HEK293T (cell line): Measurements from ENCODE around the gene FBXO31.

ENCODE experiments used
- CTCF ChIA-PET: fragments of 350-600 bp; formaldehyde crosslinking; extraction: SDS; loops from one replicate; lab custom pipeline; 2021; ENCODE audit warnings: antibody characterized with exemption, inconsistent platforms; lab: Yijun Ruan, JAX
- POLR2A ChIA-PET: fragments of 350-600 bp; formaldehyde crosslinking; extraction: SDS; loops from one replicate; lab custom pipeline; 2020; ENCODE audit warnings: antibody characterized with exemption, inconsistent platforms; lab: Yijun Ruan, JAX
- DNase-seq: peaks from one replicate; pipeline ENCODE4 v3.0.0; 2012; ENCODE audit warnings: mixed read lengths; ENCODE audit errors: extremely low spot score
- ARNT ChIP-seq: fragments of 450-650 bp; IDR thresholded peaks from 2 replicates; pipeline ENCODE4 v1.6.1; 2017; ENCODE audit warnings: mild to moderate bottlenecking
- BHLHE40 ChIP-seq: fragments of 450-650 bp; IDR thresholded peaks from 2 replicates; pipeline ENCODE4 v1.6.1; 2016; ENCODE audit warnings: mild to moderate bottlenecking, moderate library complexity, borderline replicate concordance
- CTBP1 ChIP-seq: fragments of 450-650 bp; IDR thresholded peaks from 2 replicates; pipeline ENCODE4 v1.6.1; 2016; ENCODE audit warnings: borderline replicate concordance
- ELF4 ChIP-seq: fragments of 450-650 bp; IDR thresholded peaks from 2 replicates; pipeline ENCODE4 v1.6.1; 2017; ENCODE audit warnings: antibody characterized with exemption
- FOXA1 ChIP-seq: fragments of 450-650 bp; IDR thresholded peaks from 2 replicates; pipeline ENCODE4 v1.6.1; 2016; ENCODE audit warnings: mild to moderate bottlenecking
- FOXK2 ChIP-seq: fragments of 450-650 bp; IDR thresholded peaks from 2 replicates; pipeline ENCODE4 v1.6.1; 2016; ENCODE audit warnings: mild to moderate bottlenecking
- FOXM1 ChIP-seq: fragments of 450-650 bp; IDR thresholded peaks from 2 replicates; pipeline ENCODE4 v1.6.1; 2017; ENCODE audit warnings: mild to moderate bottlenecking, borderline replicate concordance
- HDGF ChIP-seq: fragments of 450-650 bp; IDR thresholded peaks from 2 replicates; pipeline ENCODE4 v1.6.1; 2017; ENCODE audit warnings: antibody characterized with exemption, borderline replicate concordance
- L3MBTL2 ChIP-seq: fragments of 450-650 bp; conservative IDR thresholded peaks from 2 replicates; pipeline ENCODE4 v1.6.1; 2016; ENCODE audit warnings: mild to moderate bottlenecking
- LEF1 ChIP-seq: fragments of 450-650 bp; IDR thresholded peaks from 2 replicates; pipeline ENCODE4 v1.6.1; 2017; ENCODE audit warnings: mild to moderate bottlenecking, borderline replicate concordance
- NFRKB ChIP-seq: fragments of 450-650 bp; IDR thresholded peaks from 2 replicates; pipeline ENCODE4 v1.6.1; 2016; ENCODE audit warnings: mild to moderate bottlenecking, moderate library complexity
- SP1 ChIP-seq: fragments of 450-650 bp; IDR thresholded peaks from 2 replicates; pipeline ENCODE4 v1.6.1; 2017
- SUZ12 ChIP-seq: fragments of 450-650 bp; IDR thresholded peaks from 2 replicates; pipeline ENCODE4 v1.6.1; 2016; ENCODE audit warnings: mild to moderate bottlenecking
- TARDBP ChIP-seq: fragments of 450-650 bp; IDR thresholded peaks from 2 replicates; pipeline ENCODE4 v1.6.1; 2016
- ZNF384 ChIP-seq: fragments of 450-650 bp; IDR thresholded peaks from 2 replicates; pipeline ENCODE4 v1.6.1; 2016
- TF ChIP-seq, protein P1 (sequence below): fragments of 450-650 bp; IDR thresholded peaks from 2 replicates; pipeline ENCODE4 v1.6.1; 2016

Gene FBXO31

DNA sequence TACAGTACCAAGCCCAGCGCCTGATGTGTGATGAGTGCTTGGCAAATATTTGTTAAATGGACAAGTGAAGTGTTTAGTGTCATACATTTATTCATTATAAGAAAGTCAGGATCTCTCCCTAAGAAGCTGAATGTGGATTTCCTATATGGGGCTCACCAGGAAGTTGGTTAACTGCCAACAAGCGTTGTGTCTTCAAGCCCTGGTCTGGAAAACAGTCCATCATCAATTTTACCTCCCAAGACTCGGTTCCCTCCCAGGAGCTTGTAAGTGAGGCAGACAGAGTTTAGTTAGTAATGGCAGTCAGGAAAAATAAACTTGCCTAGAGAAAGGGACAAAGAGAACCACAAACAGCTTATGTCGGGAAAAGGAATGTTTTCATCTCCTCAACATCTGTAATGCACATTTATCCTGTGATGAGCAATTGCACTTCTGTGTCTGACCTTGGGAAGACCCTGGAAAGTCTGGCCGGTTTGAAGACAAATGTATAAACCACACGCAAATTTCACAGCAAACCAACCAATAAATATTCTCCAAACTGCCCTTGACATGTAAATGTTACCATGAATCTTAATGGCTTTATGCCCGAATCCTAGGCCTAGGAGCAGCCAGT is 94.7 kb downstream of the FBXO31 start:
- no peak for DNase-seq
- ChIA-PET CTCF (no interaction called here), POLR2A (no interaction called here)
- TF ChIP-seq CTBP1, result no peak
- no peak for TF ChIP-seq L3MBTL2
- no peak for TF ChIP-seq SP1
- no peak for TF ChIP-seq TARDBP
- no peak for TF ChIP-seq NFRKB
- no peak for TF ChIP-seq ELF4
- TF ChIP-seq FOXA1, result no peak
- TF ChIP-seq FOXM1, result no peak
- TF ChIP-seq ZNF384, result no peak
- no peak for TF ChIP-seq HDGF
- TF ChIP-seq FOXK2, result no peak
- no peak for TF ChIP-seq LEF1
- no peak for TF ChIP-seq SUZ12
- no peak for TF ChIP-seq ARNT
- TF ChIP-seq BHLHE40, result no peak
- TF ChIP-seq, protein P1, sequence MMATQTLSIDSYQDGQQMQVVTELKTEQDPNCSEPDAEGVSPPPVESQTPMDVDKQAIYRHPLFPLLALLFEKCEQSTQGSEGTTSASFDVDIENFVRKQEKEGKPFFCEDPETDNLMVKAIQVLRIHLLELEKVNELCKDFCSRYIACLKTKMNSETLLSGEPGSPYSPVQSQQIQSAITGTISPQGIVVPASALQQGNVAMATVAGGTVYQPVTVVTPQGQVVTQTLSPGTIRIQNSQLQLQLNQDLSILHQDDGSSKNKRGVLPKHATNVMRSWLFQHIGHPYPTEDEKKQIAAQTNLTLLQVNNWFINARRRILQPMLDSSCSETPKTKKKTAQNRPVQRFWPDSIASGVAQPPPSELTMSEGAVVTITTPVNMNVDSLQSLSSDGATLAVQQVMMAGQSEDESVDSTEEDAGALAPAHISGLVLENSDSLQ, result no peak

DNA sequence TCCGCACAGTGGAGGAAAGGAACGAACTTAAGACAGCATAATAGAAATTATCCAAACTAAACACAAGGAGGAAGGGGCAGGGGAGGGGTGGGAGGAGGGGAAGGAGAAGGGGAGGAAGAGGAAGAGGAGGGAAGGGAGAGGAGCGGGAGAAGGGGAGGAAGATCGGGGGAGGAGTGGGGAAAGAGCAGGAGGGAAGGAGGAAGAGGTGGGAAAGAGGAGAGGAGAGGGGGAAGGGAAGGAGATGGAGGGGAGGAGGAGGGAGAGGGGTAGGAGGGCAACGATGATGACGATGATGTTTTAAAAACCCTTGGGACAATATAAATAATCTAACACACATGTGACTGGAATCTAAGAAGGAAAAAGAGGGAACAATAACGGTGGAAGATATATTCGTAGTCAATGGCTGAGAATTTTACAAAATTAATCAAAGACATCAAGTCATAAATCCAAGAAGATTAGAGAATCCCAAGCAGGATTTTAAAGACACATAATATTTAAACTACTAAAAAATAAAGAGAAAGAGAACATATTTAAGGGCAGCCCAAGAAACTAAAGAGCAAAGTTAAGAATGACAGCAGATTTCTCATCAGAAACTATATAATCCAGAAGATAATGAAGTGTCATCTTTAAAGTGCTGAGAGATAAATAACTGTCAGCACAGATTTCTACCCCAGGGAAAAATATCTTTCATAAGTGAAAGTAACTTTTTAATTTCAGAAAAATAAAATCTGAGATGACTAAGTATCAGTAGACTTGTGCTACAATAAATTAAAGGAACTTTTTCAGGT is 96.5 kb downstream of the FBXO31 start:
- ChIA-PET POLR2A (no interaction called here), CTCF (no interaction called here)
- no peak for DNase-seq
- TF ChIP-seq LEF1 (no peak), CTBP1 (no peak), ARNT (no peak), BHLHE40 (no peak), FOXK2 (no peak), TARDBP (no peak)
- TF ChIP-seq, protein P1, result no peak

DNA sequence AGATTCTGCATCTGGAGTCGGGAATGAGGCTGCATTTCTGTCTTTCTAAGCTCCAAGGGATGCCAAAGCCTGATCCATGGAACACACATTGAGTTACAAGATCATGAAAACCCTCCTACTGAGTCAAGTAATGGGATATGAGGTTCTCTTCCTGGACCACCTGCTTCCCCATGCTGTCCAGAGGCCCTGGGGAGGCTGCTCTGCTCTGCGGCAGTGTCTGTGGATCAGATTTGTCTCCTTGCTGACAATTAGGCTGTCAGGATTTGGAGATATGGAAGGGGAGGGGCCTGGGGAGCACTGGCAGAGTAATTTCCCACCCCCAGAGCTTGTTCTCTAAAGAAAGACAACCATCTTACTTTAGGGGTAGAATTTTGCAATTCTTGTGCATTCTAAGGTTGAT is 99.4 kb downstream of the FBXO31 start:
- CTCF ChIA-PET, result no interaction called here
- POLR2A ChIA-PET, result no interaction called here
- no peak for DNase-seq
- no peak for TF ChIP-seq CTBP1
- TF ChIP-seq HDGF, result no peak
- TF ChIP-seq L3MBTL2, result no peak
- TF ChIP-seq LEF1, result no peak
- no peak for TF ChIP-seq FOXM1
- no peak for TF ChIP-seq FOXK2
- no peak for TF ChIP-seq SP1
- TF ChIP-seq TARDBP, result no peak
- TF ChIP-seq FOXA1, result no peak
- TF ChIP-seq ARNT, result no peak
- no peak for TF ChIP-seq ELF4

DNA sequence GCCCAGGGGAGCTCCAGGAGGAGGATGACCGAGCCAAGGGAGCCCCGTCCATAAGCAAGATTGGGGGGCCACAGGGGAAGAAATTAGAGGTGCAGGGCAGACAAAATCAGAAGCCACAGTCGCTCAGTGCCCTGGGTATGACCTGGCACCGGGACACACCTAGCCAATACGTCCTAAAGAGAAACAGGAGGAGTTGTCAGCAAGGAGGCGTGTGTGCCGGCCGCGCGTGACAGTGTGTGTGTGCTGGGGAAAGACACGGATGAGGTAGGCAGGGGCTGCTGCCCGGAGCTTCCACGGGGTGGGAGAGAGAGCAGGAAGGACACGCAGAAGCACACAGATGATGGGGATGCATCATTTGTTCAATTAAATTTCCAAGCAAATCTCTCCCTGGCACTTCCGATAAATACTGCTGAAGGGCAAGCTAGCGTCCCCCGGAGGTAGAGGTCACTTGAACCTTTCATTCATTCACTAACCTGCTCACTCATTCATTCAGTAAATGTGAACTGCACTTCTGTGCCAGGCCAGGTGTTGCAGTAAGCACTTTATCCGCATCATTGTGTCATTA is 104.4 kb downstream of the FBXO31 start:
- TF ChIP-seq CTBP1 (no peak), ELF4 (no peak), FOXK2 (no peak), LEF1 (no peak), ARNT (no peak), SUZ12 (no peak), BHLHE40 (no peak), TARDBP (no peak), HDGF (no peak), FOXM1 (no peak), NFRKB (no peak), L3MBTL2 (no peak), SP1 (no peak)
- TF ChIP-seq, protein P1, result no peak
- ChIA-PET POLR2A (no interaction called here), CTCF (interaction anchor here (0.8 to 1.4 kb wide), 7 partner anchors 11 to 724 kb away, joined by 3 to 7 read pairs (median 3); partner anchors contain the start of gene MTHFSD)
- no peak for DNase-seq

GRCh38 chr16:87278191-87279093 is 105.1 kb downstream of the FBXO31 start:
- CTCF ChIA-PET, result interaction anchor here (0.8 to 1.4 kb wide), 6 partner anchors 10 to 723 kb away, joined by 3 to 7 read pairs (median 4); partner anchors contain the start of gene MTHFSD
- DNase-seq, result peak; percentile 88
- POLR2A ChIA-PET, result no interaction called here
- TF ChIP-seq CTBP1, result no peak
- TF ChIP-seq SUZ12, result no peak
- TF ChIP-seq HDGF, result no peak
- no peak for TF ChIP-seq FOXK2
- TF ChIP-seq NFRKB, result no peak
- no peak for TF ChIP-seq ARNT
- TF ChIP-seq TARDBP, result no peak
- no peak for TF ChIP-seq SP1
- no peak for TF ChIP-seq BHLHE40
- TF ChIP-seq ZNF384, result no peak
- TF ChIP-seq FOXM1, result no peak
- TF ChIP-seq, protein P1, result no peak
- TF ChIP-seq ELF4, result no peak
- no peak for TF ChIP-seq LEF1
- TF ChIP-seq FOXA1, result no peak
- no peak for TF ChIP-seq L3MBTL2
